ENCODE data around the gene TGFBR2. TPM values are rescaled to one million over a fixed set of nuclear protein-coding genes. Genes with fewer than 3 reads are reported as not detected.

The TGFBR2 gene
- total RNA-seq, 2 donors from 2014 or later = 45.0 to 74.1 TPM

DNA sequence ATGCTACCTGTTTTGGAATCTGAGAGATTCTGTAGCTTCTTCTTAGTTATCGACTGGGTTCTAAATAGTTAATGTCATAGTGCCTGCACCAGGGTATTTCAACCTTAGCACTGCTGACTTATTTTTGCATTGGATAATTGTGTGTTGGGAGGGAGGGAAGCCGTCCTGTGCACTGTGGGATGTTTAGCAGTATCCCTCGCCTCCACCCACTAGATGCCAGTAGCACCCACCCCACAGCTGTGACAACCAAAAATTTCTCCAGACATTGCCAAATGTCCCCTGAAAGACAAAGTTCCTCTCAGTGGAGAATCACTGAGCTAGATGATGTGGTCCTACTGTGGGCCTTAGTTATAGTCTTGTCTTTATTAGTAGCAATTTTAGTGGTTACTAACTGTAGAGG is 88.3 kb downstream of the TGFBR2 start:
- Mint-ChIP-seq H3K36me3 (peaks cover 43 to 78% of the 10 kb centered on the region in 2 donors), H3K9me3 (no peaks in the 10 kb centered on the region), H3K27ac (peak overlapping the region in 1 of 2 donors; percentile 33)
- DNase-seq (ENCODE audit: low spot score in 2 of 2) (no peak), ATAC-seq (no peak)

DNA sequence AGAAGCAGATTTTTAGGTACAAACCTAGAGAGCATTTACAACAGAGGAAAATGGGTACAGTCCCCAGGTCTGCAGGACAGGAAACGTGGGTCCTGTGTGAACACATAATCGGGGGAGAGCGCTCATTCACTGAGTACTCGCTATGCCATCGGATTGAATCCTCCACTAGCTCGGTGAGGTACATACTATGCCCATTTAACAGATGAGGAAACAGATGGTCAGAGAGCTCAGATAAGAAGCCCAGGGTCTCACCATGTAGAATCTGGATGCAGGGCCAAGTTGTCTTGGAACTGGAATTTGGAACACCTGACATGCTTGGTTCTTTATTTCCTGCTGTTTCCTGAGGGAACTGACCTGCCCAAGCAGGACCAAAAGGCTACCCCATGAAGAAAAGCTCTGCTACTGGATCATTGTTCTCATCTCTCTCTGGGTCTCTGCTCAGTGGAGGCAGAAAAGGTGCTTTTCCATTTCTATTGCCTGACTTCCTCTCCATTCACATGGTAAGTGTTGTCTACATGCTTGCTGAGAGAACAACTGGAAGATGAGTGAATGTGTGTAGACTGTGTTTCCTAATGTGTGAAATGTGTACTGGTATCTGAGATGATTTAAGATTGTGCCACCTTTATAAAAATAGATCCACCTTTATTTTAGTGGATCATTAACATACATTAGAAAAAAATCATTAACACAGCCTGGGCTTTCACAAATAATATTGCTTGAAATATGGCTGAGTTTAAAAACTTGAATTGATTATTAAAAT is 89.1 kb downstream of the TGFBR2 start:
- peak overlapping the region; percentile 47 to 88 for H3K27ac Mint-ChIP-seq
- DNase-seq (ENCODE audit: low spot score in 2 of 2) = no peak
- H3K36me3 Mint-ChIP-seq = peaks cover 39 to 71% of the 10 kb centered on the region in 2 donors
- ATAC-seq = no peak
- no peaks in the 10 kb centered on the region for H3K9me3 Mint-ChIP-seq

DNA sequence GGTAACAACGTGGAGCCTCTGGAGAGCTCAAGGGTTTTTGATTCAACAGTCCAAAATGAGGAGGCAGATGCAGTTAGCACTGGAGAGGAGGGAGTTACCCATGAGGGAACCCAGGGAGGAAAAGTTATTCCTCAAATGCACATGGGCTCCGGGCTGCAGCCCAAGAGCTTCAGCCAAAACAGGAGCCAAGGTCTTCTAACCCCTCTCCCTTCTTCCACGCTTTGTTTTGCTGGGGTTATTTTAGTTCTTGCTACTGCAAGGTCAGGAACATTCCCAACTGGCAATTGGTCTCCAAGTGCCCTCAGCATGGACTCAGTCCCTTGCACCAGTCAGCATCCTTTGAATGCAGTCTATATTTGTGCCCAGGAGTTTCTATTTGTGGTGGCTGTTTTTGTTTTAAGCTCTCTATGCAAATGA is 90.0 kb downstream of the TGFBR2 start:
- no peaks in the 10 kb centered on the region for H3K9me3 Mint-ChIP-seq
- DNase-seq (ENCODE audit: low spot score in 2 of 2) (no peak), ATAC-seq (no peak)
- H3K27ac Mint-ChIP-seq = peak overlapping the region in 1 of 2 donors; percentile 88
- H3K36me3 Mint-ChIP-seq = peaks cover 29 to 71% of the 10 kb centered on the region in 2 donors

DNA sequence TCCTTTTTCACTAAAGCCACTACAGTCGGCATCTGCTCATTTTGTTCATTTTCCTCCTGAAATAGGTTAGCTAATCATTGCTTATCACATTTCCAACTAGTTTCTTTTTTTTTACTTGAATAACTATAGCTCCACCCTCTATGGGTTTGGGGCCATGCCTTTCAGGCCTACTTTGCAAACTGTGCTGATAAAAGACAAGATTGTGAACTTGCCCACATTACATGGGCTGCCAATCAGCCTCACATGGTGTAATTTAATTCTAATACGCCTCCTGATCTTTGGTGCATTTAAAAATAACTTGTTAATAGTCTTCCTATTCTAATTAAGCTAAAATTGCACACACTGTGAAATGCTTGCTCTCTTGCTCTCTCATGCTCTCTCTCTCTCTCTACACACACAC is 90.5 kb downstream of the TGFBR2 start:
- no peak for ATAC-seq
- no peak for DNase-seq (ENCODE audit: low spot score in 2 of 2)
- Mint-ChIP-seq H3K9me3 (no peaks in the 10 kb centered on the region), H3K36me3 (peaks cover 28 to 71% of the 10 kb centered on the region in 2 donors), H3K27ac (peak overlapping the region; percentile 24 to 52)

DNA sequence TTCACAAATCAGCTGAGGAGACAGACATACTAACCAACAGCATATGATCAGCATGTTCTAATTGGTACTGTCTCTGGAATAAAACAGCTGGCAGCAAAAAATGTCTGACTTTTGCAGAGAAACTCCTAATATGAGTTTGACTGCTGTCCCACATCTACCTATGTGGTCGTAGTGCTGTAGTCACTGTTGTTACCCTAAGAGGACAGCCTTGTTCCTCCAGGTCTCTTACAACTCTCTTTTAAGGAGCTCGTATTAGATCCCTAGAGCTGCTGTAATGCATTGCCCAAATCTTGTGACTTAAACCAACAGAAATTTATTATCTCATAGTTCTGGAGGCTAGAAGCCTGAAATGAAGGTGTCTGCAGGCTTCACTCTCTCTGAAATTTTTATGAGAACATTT is 92.1 kb downstream of the TGFBR2 start:
- H3K9me3 Mint-ChIP-seq = no peaks in the 10 kb centered on the region
- DNase-seq (ENCODE audit: low spot score in 2 of 2) (no peak), ATAC-seq (no peak)
- peak overlapping the region in 1 of 2 donors; percentile 36 for H3K27ac Mint-ChIP-seq
- H3K36me3 Mint-ChIP-seq = peaks cover 22 to 56% of the 10 kb centered on the region in 2 donors

DNA sequence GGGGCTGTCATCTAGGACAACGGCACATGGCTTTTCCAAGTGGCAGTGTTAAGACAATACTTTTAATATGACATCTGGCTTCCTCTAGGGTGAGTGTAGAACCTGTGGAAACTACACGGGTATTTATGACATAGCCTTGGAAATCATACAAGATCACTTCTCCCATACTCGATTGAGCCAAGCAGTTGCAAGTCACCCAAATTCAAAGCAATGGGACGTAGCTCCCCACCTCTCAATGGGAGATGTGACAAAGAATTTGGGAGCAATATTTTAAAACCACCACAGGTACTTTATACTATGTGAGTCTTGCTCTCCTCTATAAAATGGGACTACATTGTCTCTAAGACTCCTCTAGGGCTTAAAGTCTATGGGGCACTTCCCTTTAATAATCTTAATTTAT is 93.5 kb downstream of the TGFBR2 start:
- H3K27ac Mint-ChIP-seq = no peak overlapping the region
- H3K9me3 Mint-ChIP-seq = no peaks in the 10 kb centered on the region
- ATAC-seq (no peak), DNase-seq (ENCODE audit: low spot score in 2 of 2) (no peak)
- peaks cover 16 to 48% of the 10 kb centered on the region in 2 donors for H3K36me3 Mint-ChIP-seq

DNA sequence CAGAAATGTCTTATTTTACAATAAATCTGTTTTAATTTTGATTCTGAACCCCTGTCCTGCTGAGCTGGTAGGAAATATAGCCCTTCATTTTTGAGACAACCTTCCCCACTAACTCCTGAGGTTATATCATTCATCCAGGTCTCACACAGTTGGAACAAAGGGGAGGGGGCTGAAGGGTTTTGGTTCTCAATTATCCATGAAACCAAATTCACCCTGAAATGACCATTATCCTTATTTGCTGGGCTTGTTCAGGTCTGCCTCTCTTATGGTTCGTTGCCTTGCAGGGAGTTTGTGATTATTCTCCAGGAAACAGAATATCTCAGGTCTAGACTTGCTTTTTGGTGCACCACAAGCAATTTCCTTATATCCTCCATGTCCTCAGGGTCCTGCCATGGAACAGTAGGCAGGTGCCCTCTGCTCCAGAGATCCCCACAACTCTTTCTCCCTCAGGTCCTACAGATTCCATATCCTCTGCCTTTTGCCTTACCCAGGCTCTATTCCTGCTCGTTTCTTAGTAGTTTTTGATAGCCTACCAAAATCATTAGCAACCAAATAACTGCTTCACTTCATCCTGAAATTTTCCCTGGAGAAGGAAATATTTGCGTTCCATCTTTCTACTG is 94.4 kb downstream of the TGFBR2 start:
- Mint-ChIP-seq H3K27ac (peak overlapping the region in 1 of 2 donors; percentile 50), H3K9me3 (no peaks in the 10 kb centered on the region), H3K36me3 (peaks cover 9 to 39% of the 10 kb centered on the region in 2 donors)
- ATAC-seq = no peak
- DNase-seq (ENCODE audit: low spot score in 2 of 2) = no peak

DNA sequence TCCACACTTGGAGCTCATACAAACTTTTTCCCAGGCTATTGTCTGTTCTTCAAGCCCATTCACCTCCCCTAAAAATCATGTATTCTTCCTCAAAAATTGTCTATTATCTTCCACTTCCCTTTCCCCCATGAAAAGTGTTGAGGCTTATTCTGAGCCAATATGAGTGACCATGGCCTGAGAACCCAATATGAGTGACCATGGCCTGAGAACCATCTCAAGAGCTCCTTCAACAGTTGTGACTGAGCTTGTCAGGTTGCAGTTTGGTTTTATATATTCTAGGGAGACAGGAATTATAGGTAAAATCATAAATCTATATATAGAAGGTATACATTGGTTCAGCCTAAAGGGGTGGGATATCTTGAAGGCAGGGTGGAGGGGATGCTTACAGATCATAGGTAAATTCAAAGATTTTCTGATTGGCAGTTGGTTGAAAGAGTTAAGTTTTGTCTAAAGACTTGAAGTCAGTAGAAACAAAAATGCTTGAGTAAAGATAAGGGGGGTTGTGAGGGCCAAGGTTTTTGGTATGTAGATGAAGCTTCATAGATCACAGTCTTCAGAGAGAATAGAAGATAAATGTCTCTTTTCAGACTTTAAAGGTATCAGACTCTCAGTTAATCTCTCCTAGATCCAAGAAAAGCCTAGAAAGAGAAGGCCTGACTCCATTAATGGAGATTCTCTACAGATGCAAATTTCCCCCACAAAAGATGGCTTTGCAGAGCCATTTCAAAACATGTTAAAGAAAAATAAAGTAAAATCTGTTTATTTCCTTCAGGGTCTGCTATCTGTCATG is 95.8 kb downstream of the TGFBR2 start:
- no peak for DNase-seq (ENCODE audit: low spot score in 2 of 2)
- H3K27ac Mint-ChIP-seq = no peak overlapping the region
- peaks cover 3 to 10% of the 10 kb centered on the region in 2 donors for H3K9me3 Mint-ChIP-seq
- no peak for ATAC-seq
- H3K36me3 Mint-ChIP-seq = peaks cover 23 to 29% of the 10 kb centered on the region in 2 donors

DNA sequence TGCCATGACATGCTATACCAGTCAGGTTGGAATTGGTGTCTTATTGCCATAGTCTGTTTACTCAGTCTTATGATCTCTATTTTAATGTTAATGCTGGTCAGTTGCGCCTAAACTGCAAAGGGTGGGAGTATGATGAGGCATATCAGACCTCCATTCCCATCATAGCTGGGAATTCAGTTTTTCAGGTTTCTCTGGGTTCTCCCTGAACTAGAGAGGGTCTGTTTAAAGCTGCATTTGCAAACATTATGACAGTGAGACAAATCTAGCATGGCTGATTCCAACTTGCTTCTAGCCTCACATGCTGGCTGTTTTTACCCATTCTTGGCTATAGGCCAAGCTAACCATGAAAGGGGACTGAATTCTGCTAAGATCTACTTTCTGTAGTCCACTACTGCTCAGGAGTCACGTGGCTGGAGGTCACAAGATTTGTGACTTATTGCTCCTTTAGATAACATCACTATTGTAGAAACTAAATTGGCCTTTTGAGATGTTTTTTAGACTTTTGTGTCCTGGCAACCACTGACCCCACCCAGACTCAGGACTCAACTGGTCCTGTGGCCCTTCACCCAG is 96.5 kb downstream of the TGFBR2 start:
- DNase-seq (ENCODE audit: low spot score in 2 of 2) (no peak), ATAC-seq (no peak)
- peak overlapping the region in 1 of 2 donors; percentile 78 for H3K27ac Mint-ChIP-seq
- peaks cover 23 to 24% of the 10 kb centered on the region in 2 donors for H3K36me3 Mint-ChIP-seq
- H3K9me3 Mint-ChIP-seq = peaks cover 4 to 11% of the 10 kb centered on the region in 2 donors

DNA sequence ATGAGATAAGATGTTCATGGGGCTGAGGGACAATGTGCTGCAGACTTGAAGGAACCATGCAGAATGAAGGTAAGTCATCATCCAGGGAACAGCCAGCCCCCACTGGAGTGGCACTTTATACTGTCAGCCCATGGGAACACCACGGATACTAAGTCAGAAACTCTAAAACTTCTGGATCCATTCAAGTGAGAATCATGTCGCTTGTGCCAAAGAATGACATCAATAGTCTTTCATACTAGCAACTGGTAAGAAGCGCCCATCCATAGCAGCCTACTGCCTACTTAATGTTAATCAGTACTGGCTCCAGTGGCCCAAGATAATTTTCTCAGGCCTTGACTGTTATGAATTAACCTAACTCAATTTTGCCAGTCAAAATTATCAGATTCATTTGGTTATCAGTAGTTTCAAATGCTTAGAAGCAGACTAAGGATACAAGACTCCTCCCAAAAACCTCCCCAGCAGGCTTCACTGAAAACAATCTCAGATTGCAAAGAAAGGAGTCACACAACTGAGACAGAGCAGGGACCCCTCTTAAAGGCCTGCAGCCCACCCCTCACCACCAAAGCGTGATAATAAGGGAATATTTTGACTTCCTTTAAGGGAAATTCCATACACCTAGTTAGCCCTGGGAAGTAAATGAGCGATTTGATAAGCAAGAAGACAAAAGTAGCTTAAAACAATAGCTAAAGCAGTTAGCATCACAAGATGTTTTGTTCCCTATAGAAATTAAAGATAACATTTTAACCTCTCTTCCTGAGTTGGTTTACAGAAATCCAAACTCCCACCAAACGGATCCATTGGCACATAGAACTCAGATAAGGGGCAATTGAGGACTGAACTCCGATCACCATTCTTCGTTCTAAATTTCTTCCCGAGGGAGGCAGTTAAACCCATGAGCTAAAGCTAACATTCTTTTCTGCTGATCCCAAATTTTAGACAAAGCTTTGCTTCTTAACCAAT is 98.8 kb downstream of the TGFBR2 start:
- no peak for DNase-seq (ENCODE audit: low spot score in 2 of 2)
- peak overlapping the region in 1 of 2 donors; percentile 45 for H3K27ac Mint-ChIP-seq
- peaks cover 8 to 11% of the 10 kb centered on the region in 2 donors for H3K9me3 Mint-ChIP-seq
- peaks cover 12 to 15% of the 10 kb centered on the region in 2 donors for H3K36me3 Mint-ChIP-seq
- ATAC-seq = peak in 1 of 2 donors; percentile 13

DNA sequence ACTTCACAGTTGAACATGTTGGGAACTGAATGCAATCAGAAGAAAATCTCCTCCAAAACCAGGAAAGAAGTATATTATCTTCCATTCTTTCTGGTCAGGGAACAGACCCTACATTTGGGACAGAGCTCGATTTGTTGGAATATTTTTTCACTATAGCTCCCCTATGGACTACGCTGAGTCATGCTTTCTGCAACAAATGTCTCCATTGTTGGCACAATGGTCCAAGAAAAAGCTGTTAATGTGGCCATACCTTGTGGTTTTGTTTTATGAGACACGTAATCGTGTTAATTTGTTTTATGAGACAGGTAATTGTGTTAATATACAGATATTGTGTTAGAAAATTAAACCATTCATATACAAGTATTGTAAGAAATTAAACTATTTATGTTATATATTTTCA is 101.4 kb downstream of the TGFBR2 start:
- DNase-seq (ENCODE audit: low spot score in 2 of 2) (no peak), ATAC-seq (no peak)
- Mint-ChIP-seq H3K27ac (no peak overlapping the region), H3K36me3 (peaks cover 6 to 15% of the 10 kb centered on the region in 2 donors), H3K9me3 (peaks cover 8 to 11% of the 10 kb centered on the region in 2 donors)

DNA sequence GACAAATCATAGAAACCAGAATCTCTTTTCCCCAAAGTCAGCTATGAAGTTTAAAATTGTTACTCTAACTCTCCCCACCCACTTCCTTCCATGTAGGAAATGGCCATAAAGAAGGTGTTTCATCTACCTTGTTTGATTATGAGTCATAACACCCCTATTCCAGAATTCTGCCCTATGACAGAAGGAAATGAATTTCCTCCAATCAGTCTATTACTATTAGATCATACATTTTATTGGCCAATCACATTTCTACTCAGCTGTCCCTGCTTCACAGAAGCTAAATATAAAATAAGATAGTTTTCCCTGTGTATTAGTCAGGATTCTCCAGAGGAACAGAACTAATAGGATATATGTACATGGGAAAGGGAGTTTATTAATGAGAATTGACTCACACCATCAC is 102.1 kb downstream of the TGFBR2 start:
- H3K36me3 Mint-ChIP-seq = peaks cover 6 to 15% of the 10 kb centered on the region in 2 donors
- ATAC-seq = no peak
- H3K9me3 Mint-ChIP-seq = peaks cover 8 to 11% of the 10 kb centered on the region in 2 donors
- H3K27ac Mint-ChIP-seq = peak overlapping the region in 1 of 2 donors; percentile 58
- no peak for DNase-seq (ENCODE audit: low spot score in 2 of 2)

DNA sequence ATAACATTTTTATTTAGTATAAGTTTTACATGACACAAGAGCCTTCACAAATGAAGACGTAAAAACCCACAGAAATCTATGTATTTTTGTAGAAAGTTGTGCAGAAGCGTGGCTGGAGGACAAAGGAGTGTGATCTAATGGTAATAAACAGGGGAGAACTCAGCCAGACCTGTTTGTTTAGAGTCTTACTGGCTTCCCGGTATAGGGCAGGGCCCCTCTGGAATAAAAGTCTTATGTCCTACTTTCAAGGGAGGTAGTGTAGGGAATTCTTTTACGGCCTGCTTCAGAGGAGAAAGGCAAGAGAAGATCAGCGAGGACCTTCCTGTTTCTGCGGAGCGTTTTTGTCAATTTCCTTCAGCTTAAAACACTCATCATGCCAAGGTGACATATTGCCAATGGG is 103.6 kb downstream of the TGFBR2 start:
- peaks cover 8 to 11% of the 10 kb centered on the region in 2 donors for H3K9me3 Mint-ChIP-seq
- no peak for DNase-seq (ENCODE audit: low spot score in 2 of 2)
- H3K27ac Mint-ChIP-seq = no peak overlapping the region
- no peak for ATAC-seq
- H3K36me3 Mint-ChIP-seq = peaks cover 6 to 20% of the 10 kb centered on the region in 2 donors

DNA sequence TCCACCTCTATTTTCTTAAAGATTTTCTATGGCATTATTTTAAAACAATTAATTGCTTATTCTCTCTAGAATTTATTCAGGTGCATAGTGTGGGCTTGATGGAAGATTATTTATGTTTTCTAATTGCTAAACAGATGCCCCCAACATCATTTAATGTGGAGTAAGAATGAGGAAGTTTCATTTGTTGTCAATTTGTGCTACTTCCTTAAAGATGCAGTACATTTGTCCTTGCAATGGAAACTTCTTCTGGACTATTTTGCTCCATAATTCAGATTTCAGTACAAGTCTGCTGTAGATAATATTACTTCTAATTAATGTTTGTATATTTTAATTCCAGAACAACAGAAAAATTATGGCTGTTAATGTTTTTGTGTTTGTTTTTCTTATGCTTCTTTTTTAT is 104.8 kb downstream of the TGFBR2 start:
- Mint-ChIP-seq H3K9me3 (peaks cover 8% of the 10 kb centered on the region in 2 donors), H3K27ac (no peak overlapping the region), H3K36me3 (peaks cover 6 to 16% of the 10 kb centered on the region in 2 donors)
- DNase-seq (ENCODE audit: low spot score in 2 of 2) = no peak
- no peak for ATAC-seq

DNA sequence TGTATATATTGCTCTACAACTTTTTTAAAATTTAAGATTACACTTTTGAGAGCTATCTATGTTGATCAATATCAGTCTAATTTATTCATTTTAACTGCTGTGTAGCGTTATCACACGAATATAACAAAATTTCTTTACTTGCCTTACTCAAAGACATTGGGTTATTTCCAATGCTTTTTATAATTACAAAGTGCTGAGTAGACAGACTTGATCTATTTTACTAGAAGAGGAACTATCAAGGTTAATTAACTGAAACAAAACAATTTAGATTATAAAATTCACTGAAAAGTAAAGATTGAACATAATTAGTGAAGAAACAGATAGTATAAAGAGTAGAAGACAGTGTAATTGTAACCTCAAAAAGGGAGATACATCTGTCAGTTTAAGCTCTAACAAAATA is 105.5 kb downstream of the TGFBR2 start:
- ATAC-seq = no peak
- Mint-ChIP-seq H3K9me3 (peaks cover 4 to 8% of the 10 kb centered on the region in 2 donors), H3K27ac (no peak overlapping the region), H3K36me3 (peaks cover 5 to 10% of the 10 kb centered on the region in 2 donors)
- no peak for DNase-seq (ENCODE audit: low spot score in 2 of 2)

DNA sequence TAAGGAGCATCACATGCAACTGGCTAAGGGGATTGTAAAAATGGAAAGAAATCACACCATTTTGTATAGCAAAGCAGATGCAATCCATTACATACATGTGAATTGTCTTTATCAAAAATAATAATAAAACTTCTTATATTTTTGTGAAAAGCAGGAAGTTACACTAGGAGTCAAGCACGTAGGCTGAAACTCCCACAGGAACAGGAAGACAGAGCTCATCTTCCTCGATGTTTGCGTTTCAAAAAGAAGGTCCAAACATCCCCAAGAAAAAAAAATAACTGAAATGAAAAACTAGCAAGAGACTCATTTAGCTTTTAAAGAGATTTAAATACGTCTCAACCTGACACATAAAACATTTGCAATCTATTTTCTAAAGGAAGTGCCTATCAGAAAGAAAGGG is 106.6 kb downstream of the TGFBR2 start:
- H3K36me3 Mint-ChIP-seq = peaks cover 0 to 5% of the 10 kb centered on the region in 2 donors
- H3K27ac Mint-ChIP-seq = no peak overlapping the region
- H3K9me3 Mint-ChIP-seq = peaks cover 0 to 4% of the 10 kb centered on the region in 2 donors
- DNase-seq (ENCODE audit: low spot score in 2 of 2) = no peak
- no peak for ATAC-seq
